NCI-H1436 (cell line): ENCODE results near the gene INPP5E.

ENCODE experiments used
- DNase-seq: peaks from one replicate; lab custom pipeline; 2025; lab: John Stamatoyannopoulos, UW

INPP5E gene

GRCh38 chr9:136472640-136473353, 33.2 kb upstream of the INPP5E start:
- no peak for DNase-seq

DNA sequence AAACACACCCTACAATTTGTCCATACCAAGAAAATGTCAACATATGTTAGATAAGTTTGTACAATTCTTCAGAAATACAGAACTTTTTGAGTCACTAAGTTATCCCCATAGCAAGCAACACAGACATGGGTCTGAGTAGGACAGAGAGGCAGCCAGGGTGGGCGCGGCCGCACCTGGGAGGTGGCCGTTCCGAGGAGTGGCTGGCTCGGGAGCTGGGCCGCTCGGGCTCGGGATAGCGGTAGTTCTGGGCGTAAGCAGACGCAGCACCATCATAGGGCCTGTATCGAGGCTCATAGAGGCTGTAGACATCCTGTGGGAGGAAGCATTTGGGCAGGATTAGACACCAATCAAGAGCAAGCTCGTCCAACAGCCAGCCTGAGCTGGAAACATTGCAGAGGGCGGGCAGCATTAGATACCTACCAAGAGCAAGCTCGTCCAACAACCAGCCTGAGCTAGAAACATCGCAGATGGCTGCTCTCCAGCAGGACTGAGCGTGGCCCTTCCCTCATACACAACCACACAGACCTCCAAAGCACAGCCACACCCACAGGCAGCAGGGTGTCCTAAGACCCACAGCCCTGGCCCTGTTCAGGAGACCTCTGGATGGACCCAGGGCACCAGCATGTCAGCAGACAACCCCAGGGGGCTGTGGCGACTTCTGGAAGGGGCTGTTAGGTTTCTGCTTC, 32.3 kb upstream of the INPP5E start:
- no peak for DNase-seq

DNA sequence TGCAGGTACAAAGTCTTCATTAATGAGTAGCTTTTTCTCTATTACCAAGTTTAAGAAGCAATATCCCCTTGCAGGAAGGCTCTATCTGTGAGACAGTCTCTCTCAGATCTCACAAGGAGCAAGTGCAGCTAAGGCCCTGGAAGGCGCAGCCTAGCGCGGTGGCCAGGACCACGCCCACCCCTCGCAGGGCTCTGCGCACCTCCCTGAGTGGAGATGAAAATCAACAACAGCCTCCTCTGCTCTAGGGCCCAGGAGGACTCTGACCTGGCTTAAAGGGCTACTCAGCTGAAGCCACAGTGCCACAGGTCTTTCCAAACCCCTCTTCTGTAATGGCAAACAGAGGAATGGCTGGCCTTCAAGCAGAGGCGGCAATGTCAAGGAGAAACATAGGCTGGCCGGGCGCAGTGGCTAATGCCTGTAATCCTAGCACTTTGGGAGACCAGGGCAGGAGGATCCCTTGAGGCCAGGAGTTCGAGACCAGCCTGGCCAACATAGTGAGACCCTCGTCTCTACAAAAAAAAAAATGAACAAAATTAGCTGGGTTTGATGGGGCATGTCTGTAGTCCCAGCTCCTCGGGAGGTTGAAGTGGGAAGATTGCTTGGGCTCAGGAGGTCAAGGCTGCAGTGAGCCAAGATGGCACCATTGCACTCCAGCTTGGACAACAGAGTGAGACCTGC, 31.3 kb upstream of the INPP5E start:
- no peak for DNase-seq

GRCh38 chr9:136470356-136470755, 30.7 kb upstream of the INPP5E start:
- DNase-seq: no peak

- DNase-seq: no peak
Measured at GRCh38 chr9:136467766-136468165, 28.1 kb upstream of the INPP5E start.

DNA sequence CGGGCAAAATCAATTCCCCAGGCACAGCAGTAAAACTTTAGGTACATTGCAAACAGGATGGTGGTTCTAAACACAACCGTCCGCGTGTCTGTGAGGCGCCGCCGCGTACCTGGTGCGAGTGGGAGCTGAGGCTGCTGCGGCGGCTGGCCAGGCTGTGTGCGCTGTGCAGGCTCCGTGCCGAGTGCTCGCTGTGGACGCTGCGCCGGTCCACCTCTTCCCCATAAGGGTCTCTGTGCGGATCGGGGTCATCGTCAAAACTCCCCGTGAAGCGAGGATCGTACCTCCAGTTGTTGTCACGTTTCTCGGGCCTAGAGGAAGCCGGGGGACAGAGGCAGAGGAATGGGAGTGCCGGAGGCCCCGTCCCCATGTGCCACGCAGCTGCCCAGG, 26.5 kb upstream of the INPP5E start:
- no peak for DNase-seq

- DNase-seq: no peak
Measured at GRCh38 chr9:136465500-136466154, 26.0 kb upstream of the INPP5E start.

DNA sequence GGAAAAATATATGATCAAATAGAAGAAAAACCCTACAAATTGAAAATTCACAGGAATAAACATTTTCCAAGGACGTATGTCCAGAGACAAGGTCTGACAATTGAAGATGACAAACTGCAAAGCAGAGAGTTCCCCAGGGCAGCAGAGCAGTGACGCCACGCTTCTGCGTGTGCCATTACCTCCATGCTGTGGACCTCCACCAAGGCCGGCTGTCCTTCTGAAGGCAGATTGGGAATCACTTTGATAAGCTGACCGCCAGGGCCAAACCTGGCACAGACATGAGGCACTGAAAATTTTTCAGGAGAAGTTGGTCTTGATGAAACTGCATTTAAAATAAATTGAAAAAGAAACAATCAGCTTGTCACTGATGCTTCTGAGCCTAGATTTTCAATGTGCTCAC, 24.6 kb upstream of the INPP5E start:
- DNase-seq: no peak

GRCh38 chr9:136463578-136463977, 23.9 kb upstream of the INPP5E start:
- DNase-seq: no peak

- DNase-seq: no peak
Measured at GRCh38 chr9:136462664-136463063, 23.0 kb upstream of the INPP5E start.

DNA sequence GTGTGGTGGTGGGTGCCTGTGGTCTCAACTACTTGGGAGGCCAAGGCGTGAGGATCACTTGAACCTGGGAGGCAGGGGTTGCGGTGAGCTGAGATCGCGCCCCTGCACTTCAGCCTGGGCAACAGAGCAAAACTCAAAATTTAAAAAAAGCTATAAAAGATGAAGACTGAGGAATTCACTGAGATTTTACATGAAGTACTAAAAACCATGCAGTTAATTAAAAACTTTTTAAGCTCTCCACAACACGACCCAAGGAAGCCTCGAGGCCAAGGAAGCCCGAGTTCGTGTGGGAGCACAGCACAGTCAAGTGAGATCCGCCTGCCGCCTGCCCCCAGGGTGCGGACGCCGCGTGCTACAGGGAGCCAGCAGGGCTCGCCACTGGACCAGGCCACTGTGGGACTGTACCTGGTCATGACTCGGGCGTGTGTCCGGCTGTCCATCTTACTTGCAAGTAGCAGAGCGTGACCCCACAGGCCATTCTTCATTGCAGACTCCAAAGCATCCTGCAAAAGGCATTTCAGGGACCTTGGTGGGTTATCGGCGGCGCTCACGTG, 21.2 kb upstream of the INPP5E start:
- no peak for DNase-seq

DNA sequence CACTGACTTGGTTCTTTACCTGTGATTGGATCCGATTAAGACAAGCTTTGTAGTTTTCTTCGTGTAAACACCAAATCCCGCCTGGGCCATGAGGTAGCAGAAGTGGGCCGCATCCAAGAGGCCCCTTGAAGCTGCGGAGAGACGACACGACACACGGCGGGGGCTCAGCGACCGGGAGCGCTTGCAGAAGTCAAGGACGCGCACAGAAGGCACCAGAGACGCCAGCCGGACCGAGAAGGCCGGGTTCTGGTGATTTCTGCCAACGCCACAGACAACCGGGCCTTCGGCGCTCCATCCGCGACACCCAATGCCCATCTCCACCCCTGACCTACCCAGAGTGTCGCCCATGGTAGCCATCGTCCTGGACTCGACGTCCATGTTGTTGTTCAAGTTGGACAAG, 19.8 kb upstream of the INPP5E start:
- DNase-seq: no peak

DNA sequence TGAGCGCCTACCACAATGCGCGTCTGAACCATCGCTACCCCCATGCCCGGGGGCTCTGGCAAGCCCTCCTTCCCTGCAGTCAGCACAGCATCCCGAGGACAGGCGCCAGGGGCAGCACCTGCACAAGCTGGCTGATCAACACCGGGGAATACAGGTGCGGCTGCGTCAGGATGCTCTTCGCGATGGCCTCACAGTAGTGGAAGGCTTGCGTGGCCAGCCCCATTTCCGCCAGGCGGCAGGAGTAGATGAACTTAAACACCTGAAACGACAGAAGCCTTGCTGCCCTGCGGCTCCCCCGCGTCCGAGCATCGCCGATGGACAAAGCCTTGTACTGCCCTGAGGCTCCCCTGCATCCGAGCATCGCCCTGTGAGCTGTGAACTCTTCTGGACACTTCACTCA, 17.7 kb upstream of the INPP5E start:
- DNase-seq: no peak

DNA sequence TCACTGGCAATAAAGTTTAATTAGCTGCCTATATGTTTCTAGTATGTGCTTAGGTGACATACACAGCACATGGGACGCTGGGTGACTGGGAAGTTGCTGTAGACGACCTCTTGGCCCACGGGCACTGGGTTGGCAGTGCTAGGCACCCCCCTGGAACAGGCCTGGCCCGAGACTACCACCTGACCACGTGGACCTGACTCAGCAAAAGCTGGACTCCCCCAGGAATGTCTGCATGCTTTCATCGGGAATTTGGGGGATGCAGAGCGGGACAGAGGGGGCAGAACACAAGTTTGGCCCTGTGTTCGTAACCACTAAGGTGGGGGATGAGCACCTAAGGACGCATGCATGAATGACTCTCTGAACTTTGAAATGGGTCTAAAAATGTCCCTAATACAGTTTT, 16.6 kb upstream of the INPP5E start:
- no peak for DNase-seq

GRCh38 chr9:136455043-136456002, 15.7 kb upstream of the INPP5E start:
- DNase-seq: no peak

DNA sequence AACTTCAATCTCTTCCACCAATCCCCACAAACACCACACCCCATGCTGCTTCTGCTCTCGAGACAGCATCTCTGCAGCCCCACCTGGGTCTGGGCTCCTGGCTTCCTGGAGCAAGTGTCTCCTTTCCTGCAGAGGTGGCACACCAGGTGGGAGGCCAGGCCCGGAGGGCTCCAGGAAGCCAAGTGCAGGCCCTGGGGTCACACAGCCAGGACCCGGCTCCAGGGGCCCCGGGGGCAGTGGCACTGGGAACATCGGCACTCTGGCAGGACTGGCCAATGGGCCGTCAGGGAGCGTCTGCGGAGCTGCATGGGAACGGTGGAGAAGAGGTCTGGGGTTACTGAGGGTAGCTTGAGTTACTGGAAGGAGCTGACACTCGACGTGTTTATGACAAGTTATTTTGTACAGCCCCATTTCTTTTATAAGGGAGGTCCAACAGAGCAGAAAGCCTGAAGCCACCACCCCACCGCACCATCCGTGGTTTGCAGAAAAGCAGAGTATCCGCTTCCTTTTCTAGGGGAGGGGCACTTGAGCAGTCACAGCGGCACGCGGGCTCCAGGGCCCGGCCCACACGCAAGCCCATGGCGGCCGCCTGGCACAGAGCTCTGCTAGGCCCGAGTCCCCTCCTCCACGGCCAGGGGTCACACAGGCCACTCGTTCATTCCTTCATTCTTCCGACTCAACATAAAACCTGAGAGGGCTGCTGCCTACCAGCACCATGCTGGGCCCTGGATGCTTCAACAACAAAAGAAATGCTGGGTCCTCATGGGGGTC, 14.6 kb upstream of the INPP5E start:
- DNase-seq: no peak

GRCh38 chr9:136453326-136453725, 13.7 kb upstream of the INPP5E start:
- no peak for DNase-seq

- no peak for DNase-seq
Measured at GRCh38 chr9:136451221-136451877, 11.7 kb upstream of the INPP5E start.

DNA sequence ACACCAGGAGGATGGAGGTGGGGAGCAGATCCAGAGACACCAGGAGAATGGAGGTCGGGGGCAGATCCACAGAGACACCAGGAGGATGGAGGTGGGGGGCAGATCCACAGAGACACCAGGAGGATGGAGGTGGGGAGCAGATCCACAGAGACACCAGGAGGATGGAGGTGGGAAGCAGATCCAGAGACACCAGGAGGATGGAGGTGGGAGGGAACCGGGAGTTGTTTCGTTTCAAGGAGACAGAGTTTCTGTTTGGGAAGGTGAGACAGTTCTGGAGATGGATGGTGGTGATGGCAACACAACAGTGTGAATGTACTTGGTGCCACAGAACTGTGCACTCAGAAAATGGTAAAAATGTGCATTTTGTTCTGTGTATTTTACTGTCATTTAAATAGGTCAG, 9.0 kb upstream of the INPP5E start:
- no peak for DNase-seq

DNA sequence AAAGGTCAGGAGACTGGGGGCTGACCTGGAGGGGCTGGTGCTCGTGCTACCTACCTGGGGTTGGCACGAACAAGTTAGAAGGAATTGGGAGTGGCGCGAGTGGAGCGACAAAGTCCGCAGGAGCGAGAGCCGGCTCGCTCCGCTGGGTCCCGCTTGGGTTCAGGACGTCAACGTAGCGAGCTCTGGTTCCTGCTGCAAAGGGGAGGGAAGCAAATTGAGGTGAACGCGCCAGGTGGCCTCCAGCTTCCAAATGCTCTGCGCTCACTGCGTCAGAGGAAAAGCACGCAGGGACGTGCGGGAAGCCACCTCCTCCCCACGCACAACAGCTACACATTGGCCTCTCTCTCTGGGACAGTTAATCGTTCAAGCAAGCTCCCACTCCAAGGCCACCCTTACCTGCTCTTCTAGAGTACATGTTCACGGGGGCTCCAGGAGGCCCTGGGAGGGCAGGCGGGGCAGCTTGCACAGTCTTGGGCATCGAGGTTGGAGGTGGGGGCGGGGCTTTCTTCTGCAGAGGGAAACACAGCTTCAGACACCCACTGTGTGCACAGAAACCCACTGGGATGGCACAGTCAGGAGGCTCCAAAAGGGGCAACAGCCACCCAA, 7.6 kb upstream of the INPP5E start:
- DNase-seq: no peak
